ENCODE data around the gene MIPOL1.

Gene MIPOL1

DNA sequence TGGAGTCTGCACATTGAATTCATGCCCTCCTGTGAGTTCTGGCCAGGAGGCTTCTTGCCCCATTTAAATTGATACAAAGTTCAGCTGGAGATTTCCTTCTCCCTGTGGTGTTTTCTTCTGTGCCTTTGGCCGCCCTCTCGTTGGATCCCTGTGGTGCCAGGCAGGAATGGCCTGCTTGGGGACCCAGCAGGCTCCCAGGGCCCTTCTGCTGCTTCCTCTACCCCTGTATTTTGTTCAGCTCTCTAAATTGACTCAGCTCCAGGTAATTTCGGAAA is 200.1 kb downstream of the MIPOL1 start:
- no peak for DNase-seq (ENCODE audit: low read depth in 2 of 2)

- DNase-seq (ENCODE audit: low read depth in 2 of 2), result no peak
Observed at GRCh38 chr14:37399517-37399916, 201.8 kb downstream of the MIPOL1 start.

DNA sequence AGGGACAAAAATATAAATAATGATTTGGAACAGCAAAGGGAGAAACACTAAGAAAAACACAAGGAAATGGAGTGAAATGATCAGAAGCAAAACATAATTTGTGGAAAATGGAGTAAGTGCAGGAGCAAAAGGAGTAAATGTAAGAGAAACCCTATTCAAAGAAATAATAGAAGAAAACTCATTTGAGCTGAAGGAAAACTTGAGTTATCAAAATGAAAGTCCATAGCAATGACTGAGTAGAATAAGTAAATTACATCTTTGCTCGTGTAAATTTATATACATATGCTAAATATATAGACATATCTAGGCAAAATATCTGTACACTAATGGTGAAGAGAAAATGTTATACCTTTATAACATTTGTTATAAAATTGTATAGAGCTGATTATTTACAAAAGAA is 203.4 kb downstream of the MIPOL1 start:
- DNase-seq (ENCODE audit: low read depth in 2 of 2), result no peak

GRCh38 chr14:37403626-37404025 is 205.9 kb downstream of the MIPOL1 start:
- no peak for DNase-seq (ENCODE audit: low read depth in 2 of 2)

- DNase-seq (ENCODE audit: low read depth in 2 of 2), result no peak
Observed at GRCh38 chr14:37406095-37406494, 208.4 kb downstream of the MIPOL1 start.

GRCh38 chr14:37411079-37411735 is 213.5 kb downstream of the MIPOL1 start:
- no peak for DNase-seq (ENCODE audit: low read depth in 2 of 2)

DNA sequence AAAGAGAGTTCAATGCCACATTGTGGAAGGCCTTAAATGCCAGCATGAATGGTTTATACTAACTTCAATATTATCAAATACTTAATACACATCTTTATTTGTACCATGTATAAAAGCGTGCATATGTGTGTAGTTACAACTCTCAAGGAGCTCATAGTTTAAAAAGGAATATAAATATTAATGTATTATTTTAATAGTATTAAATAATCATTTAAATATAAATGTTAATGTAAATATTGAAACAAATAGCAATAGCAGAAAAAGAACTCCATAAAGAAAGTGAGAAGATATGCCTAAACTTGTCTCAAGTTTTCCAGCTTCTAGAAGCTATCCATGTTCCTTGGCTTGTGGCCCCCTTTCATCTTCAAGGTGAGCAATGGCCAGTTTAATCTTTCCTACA is 215.3 kb downstream of the MIPOL1 start:
- no peak for DNase-seq (ENCODE audit: low read depth in 2 of 2)

DNA sequence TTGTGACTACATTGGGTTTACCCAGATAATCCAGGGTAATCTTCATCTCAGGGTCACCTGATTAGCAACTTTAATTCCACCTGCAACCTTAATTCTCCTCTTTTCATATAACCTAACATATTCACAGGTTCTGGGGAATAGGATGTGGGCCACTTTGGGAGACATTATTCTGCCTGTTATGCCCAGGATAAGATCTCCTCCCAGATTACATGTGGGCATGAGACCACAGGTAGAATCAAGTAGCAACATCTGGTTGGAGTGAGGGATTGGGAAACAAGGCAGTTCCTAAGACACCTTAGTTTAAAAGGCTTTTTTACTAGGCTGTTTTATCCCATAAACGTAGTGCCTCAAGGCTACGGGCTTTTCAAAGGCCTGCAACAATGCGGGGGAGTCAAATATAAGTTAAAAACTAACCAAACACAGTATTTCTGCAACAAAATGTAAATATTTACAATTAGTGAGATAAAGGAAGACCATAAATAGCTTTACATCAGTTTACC is 215.8 kb downstream of the MIPOL1 start:
- DNase-seq (ENCODE audit: low read depth in 2 of 2), result no peak

GRCh38 chr14:37416264-37416663 is 218.5 kb downstream of the MIPOL1 start:
- DNase-seq (ENCODE audit: low read depth in 2 of 2), result no peak

DNA sequence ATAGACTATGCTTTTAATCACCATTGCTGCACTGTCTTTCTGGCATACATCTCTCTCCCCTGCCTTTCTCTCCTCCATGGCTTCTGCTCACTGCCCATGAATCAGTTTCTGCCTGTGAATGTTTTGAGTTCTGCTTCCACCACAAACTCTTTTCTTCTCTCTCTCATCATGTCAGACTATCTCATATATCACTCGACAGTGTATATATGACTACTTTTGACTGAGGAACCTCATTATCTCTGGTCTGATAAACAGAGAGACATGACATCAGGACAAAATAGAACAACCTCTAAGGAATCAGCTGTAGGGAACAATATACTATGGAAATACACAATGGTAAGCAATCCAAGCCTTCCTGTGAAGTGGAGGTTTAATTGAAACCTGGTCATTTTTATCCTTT is 219.4 kb downstream of the MIPOL1 start:
- no peak for DNase-seq (ENCODE audit: low read depth in 2 of 2)

GRCh38 chr14:37417833-37418232 is 220.1 kb downstream of the MIPOL1 start:
- DNase-seq (ENCODE audit: low read depth in 2 of 2), result no peak

DNA sequence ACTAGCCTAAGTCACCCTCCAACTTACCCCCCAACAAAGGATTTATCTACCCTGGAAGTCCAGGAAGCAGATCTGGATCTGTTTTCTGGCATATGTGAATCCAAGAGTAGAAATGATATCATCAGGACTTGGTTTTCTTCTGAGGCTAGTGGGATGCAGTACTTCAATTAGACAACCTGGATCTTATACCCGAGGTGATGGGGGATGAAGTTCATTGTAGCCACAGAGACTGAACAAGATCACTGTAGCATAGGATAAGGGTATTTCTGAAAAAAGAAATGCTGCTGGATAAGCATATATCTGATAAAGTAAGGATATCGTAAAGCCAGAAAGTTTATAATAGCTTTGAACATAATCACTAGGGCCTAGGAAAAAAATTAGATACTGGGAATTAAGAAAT is 222.9 kb downstream of the MIPOL1 start:
- DNase-seq (ENCODE audit: low read depth in 2 of 2), result no peak

DNA sequence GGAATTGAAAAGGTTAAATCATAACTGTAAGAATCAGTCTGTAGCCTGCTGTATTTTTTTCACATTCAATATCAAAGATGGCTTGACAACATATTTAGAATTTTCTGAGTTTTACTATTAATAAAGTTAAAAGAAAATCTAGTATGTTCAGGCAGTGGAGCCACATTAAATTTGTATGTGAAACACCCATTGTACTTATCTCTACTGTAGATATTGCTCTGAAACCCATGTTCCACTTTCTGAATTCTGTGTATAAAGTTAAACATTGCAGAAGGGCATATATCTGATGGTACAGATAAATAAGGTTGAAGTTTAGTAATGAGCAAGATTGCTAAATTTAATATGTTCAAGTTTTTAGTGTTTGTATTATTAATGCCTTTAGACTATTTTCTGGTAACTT is 224.6 kb downstream of the MIPOL1 start:
- DNase-seq (ENCODE audit: low read depth in 2 of 2), result no peak

DNA sequence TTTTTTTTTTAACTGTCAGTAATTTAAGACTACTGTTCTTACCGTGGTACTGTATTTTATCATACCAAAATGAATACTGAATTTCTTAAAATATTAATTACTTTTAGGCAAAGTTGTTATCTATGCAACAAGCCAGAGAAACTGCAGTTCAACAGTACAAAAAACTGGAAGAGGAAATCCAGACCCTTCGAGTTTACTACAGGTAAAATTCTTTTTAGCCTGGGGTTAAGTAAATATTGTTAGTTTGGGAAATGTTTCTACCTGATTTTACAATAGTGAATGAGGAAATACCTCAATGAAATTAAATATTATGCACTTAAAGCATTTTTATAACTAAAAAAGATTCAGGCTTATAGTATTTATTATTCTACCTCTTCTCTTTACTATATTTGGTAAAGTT is 225.0 kb downstream of the MIPOL1 start:
- no peak for DNase-seq (ENCODE audit: low read depth in 2 of 2)

DNA sequence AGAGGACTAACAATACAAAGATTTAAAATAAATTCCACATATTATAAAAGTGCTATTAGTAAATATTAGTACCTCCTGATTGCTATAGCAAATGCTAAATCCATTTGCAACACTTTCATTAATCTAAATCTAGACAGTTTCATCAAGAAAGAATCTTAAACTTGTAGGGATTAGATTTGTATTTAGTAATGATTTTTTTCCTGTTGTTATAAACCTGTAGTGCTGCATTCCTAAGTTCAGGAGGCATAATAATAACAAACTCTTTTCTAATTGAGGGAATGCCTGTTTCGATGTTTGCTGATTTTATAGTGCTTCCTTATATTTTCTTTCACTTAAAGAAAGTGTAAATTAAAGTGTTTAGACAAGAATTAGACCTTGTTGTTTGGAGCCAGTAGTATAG is 231.2 kb downstream of the MIPOL1 start:
- DNase-seq (ENCODE audit: low read depth in 2 of 2), result no peak

- no peak for DNase-seq (ENCODE audit: low read depth in 2 of 2)
Observed at GRCh38 chr14:37429618-37430017, 231.9 kb downstream of the MIPOL1 start.

DNA sequence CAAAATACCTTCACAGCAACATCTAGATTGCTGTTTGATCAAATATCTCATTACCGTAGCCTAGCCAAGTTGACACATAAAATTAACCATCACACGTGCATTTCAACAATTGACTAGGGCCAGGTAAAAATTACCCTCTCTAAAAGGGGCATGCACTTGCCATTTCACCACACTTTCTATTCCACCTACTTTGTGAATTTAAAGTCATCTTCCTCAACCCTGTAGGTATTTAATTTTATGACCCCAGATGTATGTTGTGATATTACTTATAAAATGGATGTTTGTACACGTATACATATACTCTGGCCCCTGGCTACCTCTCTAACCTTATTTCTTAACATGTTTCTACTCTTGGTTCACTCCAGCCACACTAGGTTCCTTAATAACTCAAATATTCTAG is 237.1 kb downstream of the MIPOL1 start:
- DNase-seq (ENCODE audit: low read depth in 2 of 2), result no peak

- no peak for DNase-seq (ENCODE audit: low read depth in 2 of 2)
Observed at GRCh38 chr14:37436519-37436918, 238.8 kb downstream of the MIPOL1 start.

DNA sequence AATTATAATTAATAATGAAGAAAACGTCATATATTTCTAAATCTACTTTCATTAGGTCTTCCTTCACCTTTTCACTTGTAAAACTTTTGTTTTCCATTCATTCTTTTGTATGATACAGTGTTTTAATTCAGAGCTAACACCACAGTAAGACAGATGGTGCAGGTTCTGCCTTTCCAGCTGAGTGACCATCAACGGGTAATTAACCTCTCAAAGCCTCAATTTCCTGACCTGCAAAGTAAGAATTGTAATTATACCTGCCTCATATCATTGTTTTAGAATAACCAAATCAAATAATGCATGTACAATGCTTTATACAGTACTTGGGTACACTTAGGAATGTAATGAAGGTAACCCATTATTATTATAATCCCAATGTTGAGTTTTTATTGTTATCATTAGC is 239.8 kb downstream of the MIPOL1 start:
- no peak for DNase-seq (ENCODE audit: low read depth in 2 of 2)

- DNase-seq (ENCODE audit: low read depth in 2 of 2), result no peak
Observed at GRCh38 chr14:37438444-37438843, 240.7 kb downstream of the MIPOL1 start.

- no peak for DNase-seq (ENCODE audit: low read depth in 2 of 2)
Observed at GRCh38 chr14:37443461-37443860, 245.7 kb downstream of the MIPOL1 start.

DNA sequence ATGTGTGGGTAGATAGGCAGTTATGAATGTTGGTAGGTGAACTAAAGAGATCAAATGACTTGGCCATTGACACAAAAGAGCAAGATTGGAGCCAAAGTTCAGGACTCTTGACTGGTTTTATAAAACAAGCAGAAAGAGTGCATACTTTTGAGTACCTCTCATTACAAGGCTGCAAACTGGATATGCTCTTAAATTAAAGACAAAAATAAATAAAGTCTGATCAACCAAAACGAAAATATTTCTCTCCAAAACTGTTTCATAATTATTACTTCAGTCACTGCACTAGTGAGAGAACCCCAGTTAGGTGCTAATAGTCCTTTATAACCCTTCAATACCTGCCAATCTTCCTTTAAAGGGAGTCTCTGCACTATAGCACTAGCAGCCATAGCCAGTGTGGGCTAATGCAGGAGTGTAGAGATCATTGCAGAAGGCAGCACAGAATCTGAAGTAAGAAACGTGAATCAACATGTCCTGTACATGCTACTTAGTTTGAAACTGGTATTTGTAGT is 250.2 kb downstream of the MIPOL1 start:
- DNase-seq (ENCODE audit: low read depth in 2 of 2), result no peak

DNA sequence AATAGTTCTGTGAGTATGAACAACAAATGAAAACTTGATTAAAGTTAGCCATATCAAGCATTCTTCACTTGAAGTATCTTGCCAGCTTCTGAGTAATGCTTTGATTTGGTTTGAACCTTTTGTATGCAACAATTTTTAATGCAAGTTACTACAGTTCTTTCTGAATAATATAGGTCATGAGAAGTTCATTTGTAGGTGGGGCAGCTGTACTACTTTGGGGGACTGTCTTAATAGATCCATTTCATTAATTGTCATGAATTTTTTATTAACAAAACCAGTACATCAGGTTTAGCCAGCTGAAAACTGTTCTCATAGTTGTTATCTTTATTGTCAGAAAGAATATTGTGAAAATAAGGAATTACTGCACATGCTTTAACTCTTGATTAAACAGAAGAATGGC is 254.6 kb downstream of the MIPOL1 start:
- no peak for DNase-seq (ENCODE audit: low read depth in 2 of 2)

GRCh38 chr14:37453985-37454384 is 256.2 kb downstream of the MIPOL1 start:
- no peak for DNase-seq (ENCODE audit: low read depth in 2 of 2)

Measured in activated CD8-positive, alpha-beta memory T cell treated with anti-CD3 and anti-CD28 coated beads for 4 hours (primary cell).